LHCN-M2 (cell line): ENCODE data around the gene OMP. TPM values are rescaled to one million over a fixed set of nuclear protein-coding genes. Genes with fewer than 3 reads are reported as not detected.
"Not testable (repeated sequence)": the region's sequence is repeated elsewhere in the genome, so short reads cannot be mapped to it uniquely, and the experiment has no call there.

ENCODE experiments used
- DNase-seq: peaks from one replicate; pipeline ENCODE4 v3.0.0-alpha.2; 2012; ENCODE audit warnings: low read depth
- total RNA-seq: library from RNA; depleted of rRNA; stranded (reverse); fragments of >200 nt; gene quantifications from 2 replicates; pipeline ENCODE4 v1.2.3, GENCODE V29; 2014

OMP gene
- total RNA-seq, 1 experiment from 2014 or later = 0.57 TPM

DNA sequence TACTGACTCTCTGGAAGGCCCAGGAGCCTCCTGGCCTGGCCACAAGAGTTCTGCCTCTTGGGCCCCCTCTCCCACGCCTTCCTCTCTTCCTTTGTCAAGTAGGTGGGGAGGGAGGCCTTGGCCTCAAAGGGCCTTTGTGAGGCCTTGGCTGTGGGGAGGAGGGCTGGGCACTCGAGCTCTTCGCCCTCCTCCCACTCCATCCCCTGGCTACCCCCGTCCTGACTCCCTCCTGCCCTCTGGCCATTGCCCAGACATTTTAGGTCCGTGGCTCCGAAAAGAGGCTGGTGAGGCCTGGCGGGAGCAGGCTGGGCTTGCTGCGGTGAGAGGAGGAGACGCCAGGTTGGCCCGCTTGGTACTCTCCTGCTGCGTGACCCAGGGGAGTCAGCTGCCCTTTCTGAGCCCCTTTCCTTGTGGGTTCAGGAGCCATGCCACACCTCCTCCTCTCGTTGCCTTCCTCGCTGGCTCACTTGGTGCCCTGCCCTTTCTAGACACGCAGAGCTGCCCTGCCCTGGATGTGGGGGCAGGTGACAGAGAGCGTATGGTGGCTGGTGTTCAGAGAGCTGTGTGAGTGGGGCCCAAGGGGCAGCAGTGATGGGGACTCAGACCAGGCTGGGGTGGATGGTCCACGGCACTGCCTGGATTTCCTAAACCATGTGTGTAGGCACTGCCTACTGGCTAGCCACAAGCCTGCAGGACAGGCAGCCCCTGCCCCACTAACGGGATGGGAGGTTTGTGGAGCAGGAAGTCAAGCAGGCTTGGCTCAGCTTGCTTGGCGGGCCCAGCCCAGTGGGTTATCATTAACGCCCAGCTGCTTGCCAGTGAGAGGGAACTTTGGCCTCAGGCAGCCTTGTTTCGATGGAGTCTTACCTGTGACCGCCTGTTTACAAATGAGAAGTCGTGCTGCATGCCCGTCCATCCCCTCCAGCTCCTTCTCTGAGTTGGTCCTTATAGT, 15.8 kb upstream of the OMP start:
- DNase-seq = no peak

DNA sequence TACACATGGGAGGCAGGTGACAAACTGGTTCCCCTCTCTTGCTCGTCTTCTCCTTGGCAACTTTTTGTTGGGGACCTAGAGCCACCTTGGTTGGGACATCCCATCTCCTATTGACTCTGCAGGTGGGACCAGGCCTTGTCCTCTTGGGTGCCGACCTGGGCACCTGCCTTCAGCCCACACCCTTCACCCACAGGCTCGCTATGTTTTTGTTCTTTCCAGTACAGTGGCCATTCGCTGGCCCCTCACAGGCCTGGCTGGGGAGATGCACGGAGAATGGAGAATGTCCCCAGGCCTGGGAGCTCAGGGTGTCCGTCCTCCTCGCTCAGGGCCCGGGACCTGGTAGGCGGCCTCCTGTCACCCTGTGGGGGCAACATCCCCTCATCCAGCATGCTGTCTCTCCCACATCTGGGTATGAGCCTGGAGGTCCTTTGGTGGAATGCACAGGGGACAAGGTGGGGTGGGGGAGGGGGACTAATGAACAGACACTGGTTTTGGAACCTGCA, 14.9 kb upstream of the OMP start:
- no peak for DNase-seq

DNA sequence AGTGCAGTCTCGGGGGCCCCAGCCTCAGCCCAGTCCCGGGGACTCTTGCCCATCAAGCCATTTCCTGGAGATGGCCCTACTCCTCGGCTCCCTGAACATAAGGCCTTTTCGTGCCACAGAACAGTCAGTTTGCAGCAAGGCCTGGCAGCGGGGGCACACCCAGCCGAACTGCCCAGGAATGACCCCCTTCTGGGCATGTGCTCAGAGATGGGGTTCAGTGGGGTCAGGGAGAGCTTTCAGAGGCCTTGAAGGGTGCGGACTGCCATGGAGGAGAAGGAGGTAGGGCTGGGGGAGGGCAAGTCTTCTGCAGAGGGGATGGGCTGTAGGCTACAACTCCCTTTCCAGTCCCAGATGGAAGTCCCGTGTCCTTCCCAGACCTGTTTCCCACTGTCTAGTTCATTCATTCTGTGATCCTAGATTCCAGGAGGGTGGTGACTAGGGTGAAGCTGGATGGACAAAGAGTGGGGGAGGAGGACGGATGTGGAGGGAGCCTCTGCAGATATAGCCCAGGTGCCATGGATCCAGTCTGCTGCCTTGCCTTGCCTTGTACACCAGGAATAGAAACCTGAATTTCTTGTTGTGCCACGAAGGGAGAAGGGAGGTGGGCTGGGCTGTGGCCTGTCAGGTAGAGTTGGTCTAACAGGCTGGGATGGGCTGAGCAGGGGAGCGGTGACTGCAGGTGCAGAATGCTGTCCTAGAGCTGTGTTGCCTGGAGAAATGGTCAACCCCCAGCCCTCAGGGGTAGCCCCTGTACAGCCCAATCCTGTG, 14.2 kb upstream of the OMP start:
- DNase-seq = no peak

DNA sequence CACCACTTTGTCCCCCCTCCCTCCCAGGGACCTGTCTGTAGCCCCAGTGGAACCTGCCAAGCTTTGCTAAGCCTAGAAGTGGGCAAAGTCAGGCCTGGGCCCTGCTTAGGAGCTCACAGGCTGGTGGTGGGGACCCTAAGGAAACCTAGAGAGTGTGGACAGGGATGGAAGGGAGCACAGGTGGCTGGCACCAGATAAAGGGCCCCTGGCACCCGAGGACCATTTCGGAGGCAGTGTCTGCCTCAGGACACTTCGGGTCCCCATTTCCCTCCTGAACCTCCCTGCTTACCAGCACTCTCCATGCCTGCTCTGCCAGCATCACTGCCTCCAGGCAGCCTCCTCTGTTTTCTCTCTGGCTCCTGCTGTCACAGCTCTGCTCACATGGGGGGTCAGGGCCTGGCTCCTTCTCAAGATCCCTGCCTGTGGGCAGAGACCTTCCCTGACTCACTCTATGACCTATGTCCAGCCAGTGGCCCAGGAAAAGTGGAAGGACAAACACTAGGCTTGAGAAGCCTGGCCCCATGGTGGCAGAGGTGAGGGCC, 13.6 kb upstream of the OMP start:
- DNase-seq = no peak

DNA sequence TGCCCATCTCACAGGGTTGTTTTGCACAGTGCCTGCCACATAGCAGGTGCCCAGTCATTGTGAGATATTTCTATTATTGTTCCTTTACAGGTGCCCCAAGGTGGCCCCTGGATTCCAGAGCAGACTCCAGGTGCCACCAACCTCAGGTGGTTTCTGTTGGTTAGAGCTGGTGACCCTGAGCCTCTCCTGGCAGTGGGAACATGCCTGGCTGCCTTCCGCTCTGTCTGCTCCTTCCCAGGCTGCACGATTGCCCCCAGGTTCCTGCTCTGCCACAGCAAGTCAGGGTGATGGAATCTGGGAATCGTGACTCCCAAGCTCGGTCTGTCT, 12.6 kb upstream of the OMP start:
- DNase-seq = no peak

DNA sequence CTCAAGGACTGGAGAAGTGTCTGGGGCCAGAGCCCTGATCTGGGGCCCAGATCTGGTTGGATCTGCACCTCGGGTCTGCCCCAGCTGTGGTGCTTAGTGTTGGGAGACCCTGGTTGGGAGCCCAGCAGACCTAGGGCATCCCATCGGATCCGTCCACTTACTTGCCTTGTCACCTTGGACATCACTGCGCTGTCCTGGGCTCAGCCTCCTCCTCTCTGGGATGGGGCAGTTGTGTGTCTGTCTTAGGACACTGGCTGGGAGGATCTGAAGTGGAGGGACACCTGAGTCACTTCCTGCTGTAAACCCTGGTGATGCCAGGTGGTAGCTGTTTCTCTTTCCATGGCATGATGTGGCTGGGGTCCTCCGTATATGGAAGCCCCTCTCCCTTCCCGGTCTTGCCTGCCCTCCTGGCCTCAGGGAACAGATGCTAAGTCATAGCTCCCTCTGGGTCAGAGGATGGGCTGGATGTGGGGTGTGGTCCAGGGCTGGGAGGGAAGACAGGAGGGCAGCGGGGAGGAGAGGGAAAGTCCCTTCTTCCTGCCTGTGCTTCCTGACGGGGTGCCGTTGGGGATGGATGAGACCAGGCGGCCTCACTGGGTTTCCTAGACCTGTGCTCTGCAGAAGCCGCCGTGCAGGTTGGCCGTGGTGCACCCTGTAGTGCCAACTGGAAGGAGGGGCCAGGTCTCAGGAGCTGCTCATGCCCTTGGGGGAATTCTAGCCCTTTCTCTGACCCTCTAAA, 12.1 kb upstream of the OMP start:
- DNase-seq = no peak

DNA sequence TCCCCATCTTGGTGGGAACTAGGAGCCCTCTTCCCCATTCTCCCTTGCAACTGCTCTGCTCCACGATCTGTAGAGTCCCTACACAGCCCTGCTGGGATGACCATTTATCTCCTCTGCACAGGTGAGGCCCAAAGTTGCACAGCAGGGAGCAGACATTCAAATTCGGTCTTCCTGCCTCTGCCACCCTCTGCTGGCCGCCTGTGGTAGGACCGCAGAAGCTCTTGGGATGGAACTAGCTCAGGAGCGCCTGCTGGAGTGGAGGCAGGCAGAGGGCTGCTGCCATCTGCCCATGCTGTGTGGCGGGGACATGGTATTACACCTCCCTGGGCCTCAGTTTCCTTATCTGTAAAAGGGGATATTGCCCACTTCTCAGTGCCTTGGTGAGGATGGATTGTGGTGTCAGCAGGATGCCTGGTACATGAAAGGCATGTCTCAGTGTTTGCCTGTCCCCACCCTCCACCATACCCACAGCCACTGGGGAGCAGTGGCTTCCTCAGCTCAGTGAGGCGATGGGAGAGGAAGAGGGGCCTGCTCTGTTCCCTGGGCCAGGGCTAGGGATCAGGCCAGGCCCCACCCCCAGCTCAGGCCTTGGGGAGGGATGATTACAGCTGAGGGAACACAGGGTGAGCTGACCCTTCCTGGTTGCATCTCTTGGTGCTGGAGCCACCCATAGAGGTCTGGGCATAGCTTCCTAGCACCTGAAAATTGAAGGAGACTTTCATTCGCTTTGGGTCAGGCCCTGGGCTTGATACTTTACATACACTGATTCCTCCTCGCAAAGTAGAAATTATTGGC, 11.3 kb upstream of the OMP start:
- DNase-seq = peak; percentile 67

DNA sequence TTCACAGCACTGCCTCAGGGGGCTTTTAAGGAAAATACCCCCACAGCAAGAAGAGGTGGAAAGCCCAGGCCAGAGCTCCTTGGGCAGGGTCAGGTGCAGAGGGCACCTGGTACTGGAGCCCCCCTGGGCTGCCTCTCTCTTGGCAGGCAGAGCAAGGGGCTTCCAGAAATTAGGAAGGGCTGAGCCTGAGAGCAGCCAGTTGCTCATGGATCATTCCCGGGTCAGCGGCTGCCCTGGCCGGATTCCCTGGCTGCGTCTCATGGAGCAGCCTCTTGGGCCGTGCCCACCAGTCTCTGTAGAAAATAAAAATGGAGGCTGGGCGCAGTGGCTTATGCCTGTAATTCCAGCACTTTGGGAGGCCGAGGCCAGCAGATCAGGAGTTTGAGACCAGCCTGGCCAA, 10.3 kb upstream of the OMP start:
- DNase-seq = no peak

DNA sequence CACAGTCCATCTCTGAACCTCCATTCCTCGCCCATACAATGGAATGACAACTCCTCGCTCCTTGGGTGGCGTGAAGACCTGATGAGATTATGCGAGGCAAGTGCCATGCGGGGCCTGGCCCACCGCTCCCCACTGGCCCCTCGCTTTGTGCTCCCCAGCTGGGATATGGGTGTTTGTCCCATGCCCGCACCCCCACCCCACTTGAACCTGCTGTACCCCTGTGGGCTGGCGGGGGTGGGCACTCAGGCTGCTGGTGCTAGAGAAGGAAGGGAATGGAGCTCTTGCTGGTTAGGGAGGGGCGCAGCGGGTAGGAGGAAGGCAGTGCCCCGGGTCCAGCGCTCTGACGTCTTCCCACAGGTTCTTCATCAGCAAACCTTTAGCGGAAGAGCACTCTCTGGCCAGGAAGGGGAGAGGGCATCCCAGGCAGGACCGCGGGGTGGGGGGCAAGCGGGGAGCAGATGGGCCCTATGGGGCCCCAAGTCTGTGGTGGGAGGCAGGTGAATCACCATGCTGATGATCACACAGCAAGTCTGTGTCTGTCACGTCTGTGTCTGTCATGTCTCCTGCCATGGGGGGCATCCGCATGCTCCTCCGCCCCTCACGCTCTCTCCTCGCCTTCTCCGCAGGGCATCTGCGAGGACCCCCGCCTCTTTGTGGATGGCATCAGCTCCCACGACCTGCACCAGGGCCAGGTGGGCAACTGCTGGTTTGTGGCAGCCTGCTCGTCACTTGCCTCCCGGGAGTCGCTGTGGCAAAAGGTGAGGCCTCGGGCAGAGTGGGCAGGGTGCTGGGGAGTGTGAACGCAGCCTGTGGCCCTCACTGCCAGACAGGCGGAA, 9.4 kb upstream of the OMP start:
- no peak for DNase-seq

DNA sequence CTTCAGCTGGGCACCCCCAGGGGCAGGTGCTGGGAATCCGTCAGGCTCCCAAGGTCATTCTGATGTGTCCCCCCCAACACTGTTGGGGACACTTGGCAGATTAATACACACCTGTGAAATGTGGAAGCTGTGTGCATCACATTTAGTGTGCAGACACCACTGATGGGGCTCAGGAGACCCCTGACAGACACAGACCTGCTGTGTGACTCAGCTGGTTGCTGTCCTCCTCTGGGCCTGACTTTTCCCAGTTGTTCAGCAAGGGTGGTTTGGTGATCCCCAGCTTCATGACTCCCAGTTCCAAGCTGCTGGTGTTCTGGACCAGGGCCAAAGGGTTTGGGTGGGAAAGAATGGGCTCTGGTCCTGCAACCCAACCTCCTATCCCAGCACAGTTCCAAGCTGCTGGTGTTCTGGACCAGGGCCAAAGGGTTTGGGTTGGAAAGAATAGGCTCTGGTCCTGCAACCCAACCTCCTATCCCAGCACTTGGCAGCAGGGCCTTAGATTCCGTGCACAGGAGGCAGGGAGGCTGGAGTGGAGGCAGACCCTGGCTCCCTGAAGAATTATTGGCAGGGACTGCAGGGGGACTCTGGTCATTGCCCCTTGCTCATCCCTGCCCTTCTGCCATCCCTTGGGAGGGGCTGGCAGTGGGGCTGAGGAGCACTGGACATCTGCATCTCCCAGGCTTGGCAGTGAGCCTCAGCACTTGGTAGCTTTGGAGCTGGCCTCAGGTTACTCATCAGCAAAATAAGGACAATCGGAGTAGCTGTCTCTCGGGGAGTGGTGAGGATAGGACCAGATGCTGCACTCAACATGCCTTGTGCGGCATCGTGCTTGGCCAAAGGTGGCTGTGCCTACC, 8.4 kb upstream of the OMP start:
- no peak for DNase-seq

DNA sequence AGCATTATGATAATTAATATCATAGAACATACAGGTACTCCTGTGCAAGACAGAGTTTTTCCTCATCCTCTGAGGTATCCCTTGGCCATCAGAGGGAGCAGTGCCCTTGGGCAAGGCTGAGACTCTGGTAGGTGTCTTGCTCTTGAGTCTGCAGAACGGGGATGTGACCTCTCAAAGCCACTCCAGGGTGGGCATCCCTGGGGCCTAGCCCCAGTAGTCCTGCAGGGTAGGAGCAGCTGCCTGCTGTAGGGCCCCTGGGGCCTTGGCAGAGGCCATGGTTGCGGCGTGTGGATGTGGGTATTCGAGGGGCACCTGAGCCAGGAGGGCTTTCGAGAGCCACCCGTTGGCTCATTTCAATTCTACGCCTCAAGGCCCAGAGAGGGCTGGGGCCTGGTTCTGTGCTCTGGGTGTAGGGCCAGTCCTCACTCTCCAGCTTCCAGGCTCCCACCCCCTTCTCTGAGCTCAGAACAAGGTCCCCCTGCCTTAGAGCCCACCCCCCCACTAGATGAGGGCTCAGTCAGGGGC, 7.7 kb upstream of the OMP start:
- no peak for DNase-seq

DNA sequence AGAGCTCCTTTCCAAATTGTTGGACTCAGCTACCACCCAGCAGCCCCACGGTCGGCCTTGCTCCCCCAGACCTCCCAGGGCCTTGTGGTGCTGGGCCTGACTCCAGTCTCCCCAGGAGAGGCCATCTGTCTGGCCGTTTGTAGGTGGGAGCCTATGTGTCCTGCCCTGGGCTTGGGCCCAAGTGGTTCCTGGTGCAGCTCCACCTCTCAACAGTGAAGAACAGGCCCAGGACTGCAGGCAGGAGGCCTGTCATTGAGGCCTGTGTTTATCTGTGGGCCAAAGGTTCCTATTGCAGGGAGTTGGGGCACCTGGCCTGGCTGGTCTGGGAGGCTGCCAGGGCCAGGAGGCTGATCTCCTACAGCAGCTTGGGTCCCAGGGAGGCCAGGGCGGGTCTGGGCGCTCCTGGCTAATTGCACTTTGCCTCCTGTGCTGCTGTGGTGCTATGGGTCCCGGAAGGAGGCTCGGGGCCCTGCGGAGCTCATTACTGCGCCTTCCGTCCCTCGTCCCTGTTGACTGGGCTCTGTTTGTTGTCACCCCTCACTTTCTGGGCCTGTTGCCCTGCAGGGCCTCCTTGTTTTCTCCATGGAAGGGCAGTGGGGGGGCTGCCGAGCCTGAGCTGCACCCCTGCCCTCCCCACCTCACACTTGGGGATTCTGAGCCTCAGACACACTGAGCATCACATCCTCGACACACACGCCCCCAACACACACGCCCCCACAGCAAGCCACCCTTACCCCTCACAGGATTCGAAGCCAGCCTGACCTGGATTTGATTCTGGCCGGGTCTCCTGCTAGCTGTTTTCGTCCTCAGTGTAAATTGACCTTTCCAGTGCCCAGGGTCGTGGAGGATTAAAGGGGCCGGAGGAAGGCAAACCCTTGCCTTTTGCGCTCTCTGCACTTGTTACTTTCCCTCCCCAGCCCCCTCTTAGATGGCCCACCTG, 6.8 kb upstream of the OMP start:
- no peak for DNase-seq

DNA sequence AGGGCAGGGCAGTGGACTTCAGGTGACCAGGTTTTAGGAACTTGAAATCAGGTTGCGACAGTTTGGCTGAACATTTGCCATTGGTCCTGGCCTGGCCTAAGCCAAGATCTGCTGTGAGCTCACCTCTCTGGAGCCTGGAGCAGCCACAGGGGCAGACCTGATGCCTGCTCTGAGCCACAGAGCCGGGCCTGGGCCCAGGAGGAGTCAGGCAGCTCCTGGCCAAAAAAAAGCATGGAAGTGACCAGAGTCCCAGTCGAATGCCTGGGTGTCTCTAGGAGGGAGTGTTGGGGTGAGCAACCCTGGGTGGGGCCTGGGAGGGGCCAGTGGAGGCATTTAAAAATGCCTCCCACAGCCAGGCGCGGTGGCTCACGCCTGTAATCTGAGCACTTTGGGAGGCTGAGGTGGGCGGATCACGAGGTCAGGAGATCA, 6.0 kb upstream of the OMP start:
- no peak for DNase-seq

DNA sequence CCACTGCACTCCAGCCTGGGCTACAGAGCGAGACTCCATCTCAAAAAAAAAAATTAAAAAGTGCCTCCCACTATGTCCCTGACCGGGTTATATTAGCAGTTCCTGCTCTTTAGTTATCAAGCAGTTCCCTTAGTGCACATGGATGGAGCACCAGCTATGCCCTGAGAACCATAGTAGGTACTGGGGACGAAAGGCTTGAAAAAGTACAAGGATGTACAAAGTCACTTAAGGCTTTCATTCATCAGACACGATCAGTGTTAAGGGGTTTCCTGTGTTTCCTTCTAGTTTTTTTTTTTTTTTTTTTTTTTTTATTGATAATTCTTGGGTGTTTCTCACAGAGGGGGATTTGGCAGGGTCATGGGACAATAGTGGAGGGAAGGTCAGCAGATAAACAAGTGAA, 5.5 kb upstream of the OMP start:
- not testable (repeated sequence) for DNase-seq

DNA sequence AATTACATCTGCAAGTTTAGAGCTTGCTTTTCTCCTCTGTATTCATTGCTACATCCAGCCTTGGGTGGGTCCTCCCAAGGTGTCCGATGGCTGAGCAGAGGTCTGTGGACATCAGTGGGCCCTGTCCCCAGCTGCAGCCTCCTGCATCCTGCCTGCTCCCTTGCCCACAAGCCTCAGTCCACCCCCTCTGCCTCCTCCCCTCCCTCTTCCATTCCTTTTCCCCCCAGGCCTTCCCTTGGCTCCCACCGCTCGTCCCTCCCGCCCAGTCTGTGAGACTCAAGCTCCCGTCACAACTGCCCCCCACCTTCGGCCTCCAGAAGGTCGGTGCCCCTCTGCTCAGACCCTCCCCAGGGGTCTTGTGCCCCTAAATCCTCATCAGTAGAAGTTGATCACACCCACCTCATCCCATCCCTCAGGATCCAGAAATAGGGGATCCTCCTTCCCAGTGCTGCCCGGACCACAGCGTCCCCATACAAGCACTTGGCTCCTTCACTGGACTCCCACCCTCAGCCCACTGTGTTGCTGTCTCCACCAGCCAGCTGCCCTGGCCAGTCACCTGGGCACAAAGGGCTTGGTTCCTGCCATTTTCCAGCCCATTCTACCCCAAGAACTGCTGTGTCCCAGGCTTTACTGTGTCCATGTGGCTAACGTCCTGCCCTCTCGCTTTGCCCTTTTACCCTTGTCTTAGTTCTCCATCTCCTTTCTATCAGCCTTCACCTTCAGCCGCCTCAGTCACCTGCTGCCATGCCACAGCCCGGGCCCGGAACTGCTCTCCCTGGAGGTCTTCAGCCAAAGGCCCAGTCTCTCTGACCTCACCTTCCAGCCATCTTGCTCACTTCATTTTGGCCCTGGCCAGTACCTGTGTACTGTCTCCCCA, 2.2 kb upstream of the OMP start:
- no peak for DNase-seq

DNA sequence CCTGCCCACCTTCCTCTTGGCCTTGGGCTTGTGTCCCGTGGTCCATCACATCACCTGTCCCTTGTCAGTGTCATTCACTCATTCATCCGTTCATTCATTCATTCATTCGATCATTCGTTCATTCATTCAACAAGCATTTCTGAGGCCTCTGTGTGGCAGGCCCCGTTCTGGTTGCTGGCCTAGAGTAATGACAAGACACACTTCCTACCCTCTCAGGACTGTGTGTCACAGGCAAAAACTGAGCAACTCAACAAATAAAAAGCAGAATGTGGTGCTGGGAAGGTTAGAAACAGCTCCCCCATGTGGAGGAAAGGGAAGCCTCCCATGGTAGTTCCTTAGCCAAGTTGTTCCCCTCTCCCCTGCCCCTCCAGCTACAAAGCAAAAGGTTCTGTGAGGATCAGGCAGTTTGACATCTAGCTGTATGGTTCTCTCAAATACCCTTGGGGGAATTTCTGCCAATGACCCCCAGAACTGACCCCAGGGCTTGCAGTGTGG, 1.6 kb upstream of the OMP start:
- peak; percentile 32 for DNase-seq
